Fibroblast of villous mesenchyme (primary cell): ENCODE measurements around the gene THAP8. TPM values are rescaled to one million over a fixed set of nuclear protein-coding genes. Genes with fewer than 3 reads are reported as not detected.

Experiments used
- DNase-seq: peaks from one replicate; pipeline ENCODE4 v3.0.0-alpha.2; 2010; ENCODE audit warnings: low read depth
- H3K4me3 ChIP-seq: 2 replicates; pipeline ENCODE4 v1.5.1; 2011; ENCODE audit warnings: low read depth, mild to moderate bottlenecking, low read length
- total RNA-seq: library from RNA; depleted of rRNA; stranded (reverse); fragments of >200 nt; gene quantifications from 2 replicates; pipeline ENCODE4 v1.2.3, GENCODE V29; 2012
- TF ChIP-seq, protein P1 (sequence below): IDR thresholded peaks from 2 replicates; pipeline ENCODE4 v1.5.1; 2012; ENCODE audit warnings: low read depth, mild to moderate bottlenecking, low read length; ENCODE audit not compliant: insufficient read depth

The THAP8 gene
- total RNA-seq, 1 donor = 4.3 TPM

DNA sequence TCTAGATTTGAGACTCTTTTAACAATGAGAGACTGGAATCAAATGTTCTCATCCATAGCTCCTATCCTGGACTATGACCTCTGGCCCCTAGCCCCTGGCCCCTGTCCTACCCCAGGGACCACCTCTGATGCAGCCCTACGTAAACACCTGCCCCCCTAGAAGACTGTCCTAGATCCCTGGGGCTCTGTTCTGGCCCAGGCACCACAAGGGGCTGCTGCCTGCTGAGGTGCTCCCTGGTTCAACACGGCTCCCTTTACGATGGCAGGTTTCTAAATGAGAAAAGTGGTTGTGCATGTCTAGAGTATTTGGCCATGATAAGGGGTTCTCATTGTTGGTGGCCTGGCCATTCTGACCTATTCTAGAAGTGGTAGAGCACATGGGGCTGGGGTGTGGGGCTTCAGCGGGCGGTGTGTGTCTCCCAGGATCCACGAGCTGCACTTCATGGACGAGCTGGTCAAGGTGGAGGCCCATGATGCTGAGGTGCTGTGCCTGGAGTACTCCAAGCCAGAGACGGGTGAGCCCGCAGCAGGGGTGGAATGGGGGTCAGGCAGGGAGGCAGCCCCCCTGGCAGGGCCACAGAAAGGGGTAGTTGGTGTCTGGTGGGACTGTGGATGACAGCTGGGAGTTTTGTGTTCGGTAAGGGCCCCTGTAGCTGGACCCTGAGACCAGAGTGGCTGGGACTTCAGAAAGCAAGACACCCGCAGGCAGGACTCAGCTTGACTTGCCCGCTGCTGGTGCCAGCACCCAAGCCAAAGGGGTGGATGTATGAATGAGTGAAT, 30.3 kb upstream of the THAP8 start:
- DNase-seq = no peak
- no peak overlapping the region for H3K4me3 ChIP-seq
- TF ChIP-seq, protein P1, sequence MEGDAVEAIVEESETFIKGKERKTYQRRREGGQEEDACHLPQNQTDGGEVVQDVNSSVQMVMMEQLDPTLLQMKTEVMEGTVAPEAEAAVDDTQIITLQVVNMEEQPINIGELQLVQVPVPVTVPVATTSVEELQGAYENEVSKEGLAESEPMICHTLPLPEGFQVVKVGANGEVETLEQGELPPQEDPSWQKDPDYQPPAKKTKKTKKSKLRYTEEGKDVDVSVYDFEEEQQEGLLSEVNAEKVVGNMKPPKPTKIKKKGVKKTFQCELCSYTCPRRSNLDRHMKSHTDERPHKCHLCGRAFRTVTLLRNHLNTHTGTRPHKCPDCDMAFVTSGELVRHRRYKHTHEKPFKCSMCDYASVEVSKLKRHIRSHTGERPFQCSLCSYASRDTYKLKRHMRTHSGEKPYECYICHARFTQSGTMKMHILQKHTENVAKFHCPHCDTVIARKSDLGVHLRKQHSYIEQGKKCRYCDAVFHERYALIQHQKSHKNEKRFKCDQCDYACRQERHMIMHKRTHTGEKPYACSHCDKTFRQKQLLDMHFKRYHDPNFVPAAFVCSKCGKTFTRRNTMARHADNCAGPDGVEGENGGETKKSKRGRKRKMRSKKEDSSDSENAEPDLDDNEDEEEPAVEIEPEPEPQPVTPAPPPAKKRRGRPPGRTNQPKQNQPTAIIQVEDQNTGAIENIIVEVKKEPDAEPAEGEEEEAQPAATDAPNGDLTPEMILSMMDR = no peak

DNA sequence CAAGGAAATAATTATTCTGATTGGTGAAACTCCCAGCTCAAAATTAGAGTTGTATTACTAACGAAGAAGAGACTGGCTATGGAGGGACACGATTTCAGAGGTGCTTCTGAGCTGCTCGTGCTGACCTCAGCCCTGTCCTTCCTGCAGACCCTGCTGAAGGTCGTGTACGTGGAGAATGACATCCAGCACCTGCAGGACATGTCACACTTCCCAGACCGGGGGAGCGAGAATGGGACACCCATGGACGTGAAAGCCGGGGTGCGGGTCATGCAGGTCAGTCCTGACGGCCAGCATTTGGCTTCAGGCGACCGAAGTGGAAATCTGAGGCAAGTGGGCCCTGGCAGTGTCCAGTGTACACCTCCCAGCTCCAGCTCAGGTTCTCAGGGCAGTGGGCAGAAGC, 28.8 kb upstream of the THAP8 start:
- TF ChIP-seq, protein P1 = no peak
- DNase-seq = no peak
- H3K4me3 ChIP-seq = no peak overlapping the region

DNA sequence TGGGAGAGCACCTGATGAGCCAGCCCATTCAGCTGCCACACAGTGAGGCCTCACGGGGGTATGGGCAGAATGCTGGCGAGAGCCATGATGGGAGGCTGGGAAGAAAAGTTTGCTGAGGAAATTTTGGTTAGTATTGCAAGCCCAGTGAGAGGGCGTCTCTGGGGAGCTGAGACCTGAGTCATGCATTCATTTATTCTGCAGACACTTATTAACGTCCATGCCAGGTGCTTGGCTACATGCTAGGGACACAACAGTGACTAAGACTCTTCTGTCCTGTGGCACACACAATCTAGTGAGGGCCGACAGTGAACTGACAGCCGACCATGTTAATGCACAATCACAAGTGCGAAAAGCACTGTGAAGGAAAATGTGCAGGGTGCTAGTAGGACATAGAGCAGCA, 27.8 kb upstream of the THAP8 start:
- TF ChIP-seq, protein P1 = no peak

DNA sequence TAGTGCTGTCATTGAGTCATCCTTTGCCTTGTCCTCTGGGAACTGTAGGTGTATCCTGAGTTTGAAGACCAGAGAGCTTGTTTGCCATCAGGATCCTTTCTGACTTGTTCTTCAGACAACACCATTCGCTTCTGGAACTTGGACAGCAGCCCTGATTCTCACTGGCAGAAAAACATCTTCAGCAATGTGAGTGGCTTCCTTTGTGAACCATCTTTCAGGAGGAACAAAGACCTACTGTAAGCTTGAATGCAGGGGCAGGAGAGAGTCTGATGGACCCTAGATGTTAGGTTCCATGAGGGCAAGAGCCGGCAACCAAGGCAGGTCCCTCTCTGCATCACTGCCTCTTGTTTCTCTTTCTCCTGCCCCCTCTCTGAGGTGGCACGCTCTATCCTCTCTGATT, 27.3 kb upstream of the THAP8 start:
- no peak for DNase-seq
- no peak overlapping the region for H3K4me3 ChIP-seq
- TF ChIP-seq, protein P1 = no peak

More for the DNA sequence above, 27.8 kb upstream of the THAP8 start:
- no peak for DNase-seq
- H3K4me3 ChIP-seq = no peak overlapping the region

DNA sequence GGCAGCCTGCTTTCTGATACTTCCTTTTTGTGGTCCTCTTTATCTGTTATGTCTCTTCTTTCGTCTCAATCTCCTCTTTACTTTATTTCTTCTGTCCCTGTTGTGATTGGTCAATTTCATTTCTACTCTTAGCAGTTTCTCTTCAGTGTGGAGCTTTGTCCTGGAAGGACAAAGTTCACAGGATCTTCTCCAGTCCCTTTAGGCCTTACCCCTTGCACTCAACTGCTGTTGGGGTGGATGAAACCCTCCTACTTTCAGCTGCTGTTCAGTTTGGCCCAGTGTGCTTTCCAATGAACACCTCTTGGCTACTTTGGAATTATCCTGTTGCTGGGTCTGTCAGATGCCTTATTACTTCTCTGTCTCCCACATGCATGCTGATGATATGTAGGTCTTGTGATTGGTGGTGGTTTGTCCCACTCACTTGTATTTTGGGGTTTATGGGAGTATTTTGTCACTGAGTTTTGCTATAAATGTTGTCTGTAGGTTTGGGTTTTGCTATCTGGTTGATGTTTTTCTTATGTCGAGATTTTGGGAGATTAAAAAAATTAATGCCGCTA, 25.4 kb upstream of the THAP8 start:
- DNase-seq = no peak
- TF ChIP-seq, protein P1 = no peak
- no peak overlapping the region for H3K4me3 ChIP-seq

DNA sequence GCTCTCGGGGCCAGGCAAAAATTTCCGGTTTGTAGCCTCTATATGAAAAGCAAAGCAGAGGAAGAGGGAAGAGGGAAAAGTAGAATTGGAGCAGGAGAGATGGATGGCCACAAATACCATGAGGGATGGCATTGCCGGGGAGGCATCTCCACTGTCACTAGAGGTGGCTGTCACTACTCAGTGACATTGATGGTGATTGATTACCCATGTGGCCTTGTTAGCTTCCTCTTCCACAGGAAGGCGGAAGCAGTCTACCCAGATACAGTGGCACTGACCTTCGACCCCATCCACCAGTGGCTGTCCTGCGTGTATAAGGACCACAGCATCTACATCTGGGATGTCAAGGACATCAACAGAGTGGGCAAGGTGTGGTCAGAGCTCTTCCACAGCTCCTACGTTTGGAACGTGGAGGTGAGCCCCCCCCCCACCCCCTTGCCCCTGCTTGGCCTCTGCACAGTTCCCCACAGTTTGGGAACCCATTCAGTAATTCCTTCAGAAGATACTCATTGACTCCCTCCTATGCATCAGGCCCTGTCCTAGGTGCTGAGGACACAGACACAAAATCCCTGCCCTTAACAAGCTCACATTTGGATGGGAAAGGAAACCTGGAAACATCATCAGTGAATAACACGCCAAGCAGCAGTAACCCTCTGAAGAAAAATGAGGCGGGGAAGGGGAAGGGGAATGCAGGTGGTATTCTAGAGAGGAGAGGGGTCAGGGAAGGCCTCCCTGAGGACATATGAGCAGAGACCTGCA, 19.2 kb upstream of the THAP8 start:
- H3K4me3 ChIP-seq = no peak overlapping the region
- TF ChIP-seq, protein P1 = no peak
- DNase-seq = no peak
